Type B pancreatic cell (in vitro differentiated cells): Measurements from ENCODE around the gene SLC2A9. TPM values are rescaled to one million over a fixed set of nuclear protein-coding genes. Genes with fewer than 3 reads are reported as not detected.

ENCODE experiments used
- DNase-seq: peaks from one replicate; pipeline ENCODE4 v3.0.0; 2021; ENCODE audit warnings: mixed read lengths; ENCODE audit not compliant: unreplicated experiment; ENCODE audit errors: extremely low spot score
- H3K27ac Mint-ChIP-seq: 2 replicates; pipeline ENCODE4 v1.8.0; 2021; ENCODE audit warnings: mild to moderate bottlenecking, mixed read lengths
- H3K27me3 Mint-ChIP-seq: 2 replicates; pipeline ENCODE4 v1.8.0; 2021; ENCODE audit warnings: mixed read lengths
- H3K36me3 Mint-ChIP-seq: 2 replicates; pipeline ENCODE4 v1.8.0; 2021; ENCODE audit warnings: mixed read lengths
- H3K4me1 Mint-ChIP-seq: one replicate; pipeline ENCODE4 v1.8.0; 2021; ENCODE audit warnings: mixed read lengths; ENCODE audit not compliant: unreplicated experiment
- H3K4me3 Mint-ChIP-seq: 2 replicates; pipeline ENCODE4 v1.8.0; 2021; ENCODE audit warnings: mild to moderate bottlenecking, mixed read lengths
- H3K9me3 Mint-ChIP-seq: 2 replicates; pipeline ENCODE4 v1.8.0; 2021; ENCODE audit warnings: mixed read lengths
- total RNA-seq: library from RNA; stranded (reverse); gene quantifications from 2 replicates; pipeline ENCODE4 v1.2.1, GENCODE V29; 2021; ENCODE audit warnings: low replicate concordance
- TF ChIP-seq, protein P1 (sequence below): fragments of 200-600 bp; sonication (generic); conservative IDR thresholded peaks from 2 replicates; pipeline ENCODE4 v1.5.0; 2021; ENCODE audit warnings: antibody characterized with exemption, mild to moderate bottlenecking

SLC2A9 gene
- total RNA-seq, 1 donor from 2014 or later = 2.5 TPM

DNA sequence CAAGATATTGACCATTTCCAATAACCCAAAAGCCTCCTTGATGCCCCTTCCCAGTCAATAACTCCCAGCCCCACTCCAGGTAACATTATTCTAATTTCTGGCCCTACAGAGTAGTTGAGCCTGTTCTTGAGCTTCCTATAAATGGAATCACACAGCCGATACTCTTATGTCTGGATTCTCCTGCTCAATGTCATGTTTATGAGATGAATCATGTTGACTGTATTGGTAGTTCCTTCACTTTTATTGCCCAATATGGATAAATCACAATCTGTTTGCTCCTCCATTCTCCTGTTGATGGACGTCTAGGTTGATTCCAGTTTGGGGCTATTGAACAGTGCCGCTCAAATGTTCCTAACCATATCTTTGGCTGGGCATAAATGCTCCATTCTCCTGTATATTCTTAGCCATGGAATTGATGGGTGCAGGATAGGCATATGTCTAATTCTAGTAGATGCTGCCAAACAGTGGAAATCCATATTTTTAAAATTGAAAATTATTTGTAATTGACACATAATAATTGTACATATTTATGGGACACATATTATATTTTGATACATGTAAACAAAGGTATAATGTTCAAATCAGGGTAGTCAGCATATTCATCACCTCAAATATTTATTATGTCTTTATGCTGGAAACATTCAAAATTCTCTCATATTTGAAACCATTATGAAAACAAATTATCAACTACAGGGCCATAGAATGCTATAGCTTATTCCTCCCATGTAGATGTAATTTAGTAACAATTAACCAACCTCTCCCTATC lies 40.5 kb upstream of the SLC2A9 start:
- no peak for DNase-seq
- no peak overlapping the region for H3K27ac Mint-ChIP-seq
- TF ChIP-seq, protein P1, sequence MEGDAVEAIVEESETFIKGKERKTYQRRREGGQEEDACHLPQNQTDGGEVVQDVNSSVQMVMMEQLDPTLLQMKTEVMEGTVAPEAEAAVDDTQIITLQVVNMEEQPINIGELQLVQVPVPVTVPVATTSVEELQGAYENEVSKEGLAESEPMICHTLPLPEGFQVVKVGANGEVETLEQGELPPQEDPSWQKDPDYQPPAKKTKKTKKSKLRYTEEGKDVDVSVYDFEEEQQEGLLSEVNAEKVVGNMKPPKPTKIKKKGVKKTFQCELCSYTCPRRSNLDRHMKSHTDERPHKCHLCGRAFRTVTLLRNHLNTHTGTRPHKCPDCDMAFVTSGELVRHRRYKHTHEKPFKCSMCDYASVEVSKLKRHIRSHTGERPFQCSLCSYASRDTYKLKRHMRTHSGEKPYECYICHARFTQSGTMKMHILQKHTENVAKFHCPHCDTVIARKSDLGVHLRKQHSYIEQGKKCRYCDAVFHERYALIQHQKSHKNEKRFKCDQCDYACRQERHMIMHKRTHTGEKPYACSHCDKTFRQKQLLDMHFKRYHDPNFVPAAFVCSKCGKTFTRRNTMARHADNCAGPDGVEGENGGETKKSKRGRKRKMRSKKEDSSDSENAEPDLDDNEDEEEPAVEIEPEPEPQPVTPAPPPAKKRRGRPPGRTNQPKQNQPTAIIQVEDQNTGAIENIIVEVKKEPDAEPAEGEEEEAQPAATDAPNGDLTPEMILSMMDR = no peak
- H3K4me1 Mint-ChIP-seq = peaks cover 9% of the 10 kb centered on the region
- no peaks in the 10 kb centered on the region for H3K9me3 Mint-ChIP-seq
- no peaks in the 10 kb centered on the region for H3K27me3 Mint-ChIP-seq
- H3K36me3 Mint-ChIP-seq = peaks cover 11% of the 10 kb centered on the region
- H3K4me3 Mint-ChIP-seq = no peak overlapping the region

- peaks cover 6% of the 10 kb centered on the region for H3K36me3 Mint-ChIP-seq
Measured at GRCh38 chr4:10058371-10058770, 37.1 kb upstream of the SLC2A9 start.

GRCh38 chr4:10057023-10057395 lies 35.7 kb upstream of the SLC2A9 start:
- Mint-ChIP-seq H3K4me3 (no peak overlapping the region), H3K36me3 (peaks cover 3% of the 10 kb centered on the region), H3K9me3 (peaks cover 5% of the 10 kb centered on the region), H3K4me1 (peaks cover 23% of the 10 kb centered on the region), H3K27me3 (peaks cover 9% of the 10 kb centered on the region), H3K27ac (no peak overlapping the region)
- TF ChIP-seq, protein P1 = no peak
- DNase-seq = peak; percentile 49

More at GRCh38 chr4:10058371-10058770, 37.1 kb upstream of the SLC2A9 start:
- Mint-ChIP-seq H3K4me1 (peaks cover 19% of the 10 kb centered on the region), H3K9me3 (no peaks in the 10 kb centered on the region), H3K4me3 (no peak overlapping the region), H3K27me3 (peaks cover 3% of the 10 kb centered on the region), H3K27ac (no peak overlapping the region)
- TF ChIP-seq, protein P1 = no peak
- peak; percentile 13 for DNase-seq

DNA sequence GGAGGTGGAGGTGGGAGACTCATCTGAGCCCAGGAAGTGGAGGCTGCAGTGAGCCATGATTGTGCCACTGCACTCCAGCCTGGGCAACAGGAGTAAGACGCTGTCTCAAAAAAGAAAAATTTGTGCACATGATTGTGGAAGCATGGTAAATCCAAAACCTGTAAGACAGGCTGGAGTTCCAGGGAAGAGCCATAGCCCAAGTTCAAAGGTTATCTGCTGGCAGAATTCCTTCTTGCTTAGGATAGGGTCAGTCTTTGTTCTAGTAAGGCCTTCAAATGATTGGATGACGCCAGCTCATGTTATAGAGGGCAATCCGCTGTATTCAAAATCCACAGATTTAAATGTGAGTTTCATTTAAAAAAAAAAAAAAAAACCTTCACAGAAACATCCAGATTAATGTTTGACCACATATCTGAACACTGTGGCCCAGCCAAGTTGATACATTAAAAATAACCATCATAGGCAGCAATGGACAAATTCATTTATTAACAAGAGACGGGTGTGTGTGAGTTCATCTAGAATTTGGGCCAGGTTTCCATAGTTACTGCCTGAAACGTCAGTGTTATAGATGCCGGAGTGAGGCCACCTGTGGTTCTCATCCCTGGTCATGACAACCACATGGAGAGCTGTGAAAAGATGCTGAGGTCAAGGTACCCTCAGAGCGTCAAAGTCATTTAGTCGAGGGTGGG lies 35.2 kb upstream of the SLC2A9 start:
- TF ChIP-seq, protein P1 = no peak
- H3K27me3 Mint-ChIP-seq = peaks cover 12% of the 10 kb centered on the region
- H3K36me3 Mint-ChIP-seq = peaks cover 3% of the 10 kb centered on the region
- H3K9me3 Mint-ChIP-seq = peaks cover 5% of the 10 kb centered on the region
- no peak overlapping the region for H3K4me3 Mint-ChIP-seq
- H3K4me1 Mint-ChIP-seq = peaks cover 25% of the 10 kb centered on the region
- peak; percentile 13 for DNase-seq
- no peak overlapping the region for H3K27ac Mint-ChIP-seq

DNA sequence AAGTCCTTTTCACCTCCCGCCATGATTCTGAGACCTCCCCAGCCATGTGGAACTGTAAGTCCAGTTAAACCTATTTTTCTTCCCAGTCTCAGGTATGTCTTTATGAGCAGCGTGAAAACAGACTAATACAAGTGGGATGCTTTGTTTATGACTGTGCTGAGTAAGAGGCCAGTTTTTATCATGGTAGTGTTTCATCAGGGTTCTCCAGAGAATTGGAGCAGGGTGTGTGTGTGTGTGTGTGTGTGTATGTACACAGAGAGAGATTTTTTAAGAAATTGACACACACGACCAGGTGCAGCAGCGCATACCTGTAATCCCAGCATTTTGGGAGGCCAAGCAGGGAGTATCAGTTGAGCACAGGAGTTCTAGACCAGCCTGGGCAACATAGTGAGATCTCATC lies 34.6 kb upstream of the SLC2A9 start:
- Mint-ChIP-seq H3K27ac (no peak overlapping the region), H3K36me3 (peaks cover 3% of the 10 kb centered on the region), H3K4me1 (peaks cover 28% of the 10 kb centered on the region), H3K4me3 (no peak overlapping the region), H3K27me3 (peaks cover 13% of the 10 kb centered on the region), H3K9me3 (peaks cover 5% of the 10 kb centered on the region)
- TF ChIP-seq, protein P1 = no peak
- DNase-seq = no peak
